IPS DF 6.9 (cell line): ENCODE results near the gene SCAI.

Experiments
- DNase-seq: peaks from one replicate; pipeline ENCODE4 v3.0.0-alpha.2; 2013; ENCODE audit warnings: low read depth, low spot score
- H3K27ac ChIP-seq: one replicate; pipeline ENCODE4 v1.5.1; 2013; ENCODE audit warnings: low read length, control low read depth
- H3K27me3 ChIP-seq: 2 replicates; pipeline ENCODE4 v1.6.1; 2013; ENCODE audit warnings: mild to moderate bottlenecking, low read length; ENCODE audit not compliant: control insufficient read depth, insufficient read depth
- H3K36me3 ChIP-seq: 2 replicates; pipeline ENCODE4 v1.6.1; 2013; ENCODE audit warnings: low read length; ENCODE audit not compliant: control insufficient read depth, insufficient read depth
- H3K4me1 ChIP-seq: 2 replicates; pipeline ENCODE4 v1.6.1; 2013; ENCODE audit warnings: low read length; ENCODE audit not compliant: control insufficient read depth, insufficient read depth
- H3K4me3 ChIP-seq: 2 replicates; pipeline ENCODE4 v1.5.1; 2013; ENCODE audit warnings: mild to moderate bottlenecking, low read length
- H3K9me3 ChIP-seq: 2 replicates; pipeline ENCODE4 v1.6.1; 2013; ENCODE audit warnings: low read length, inconsistent platforms; ENCODE audit not compliant: control insufficient read depth, insufficient read depth
- WGBS: extraction: QIAGEN DNeasy Blood & Tissue Kit; methylation state at CpG from one replicate; pipeline ENCODE4 v1.1.7; 2013; ENCODE audit warnings: mixed read lengths, missing lambda C conversion rate; ENCODE audit not compliant: insufficient read length, insufficient coverage; 5-methylcytosine and 5-hydroxymethylcytosine counted together

SCAI gene

GRCh38 chr9:124950050-124950718, 193.1 kb downstream of the SCAI start:
- Histone ChIP-seq H3K9me3 (no peaks in the 10 kb centered on the region), H3K27ac (no peak overlapping the region), H3K4me3 (no peak overlapping the region), H3K36me3 (no peaks in the 10 kb centered on the region), H3K4me1 (no peaks in the 10 kb centered on the region), H3K27me3 (no peaks in the 10 kb centered on the region)
- no peak for DNase-seq
- no CpG with 5 or more reads among the region's 3 CpGs for WGBS

DNA sequence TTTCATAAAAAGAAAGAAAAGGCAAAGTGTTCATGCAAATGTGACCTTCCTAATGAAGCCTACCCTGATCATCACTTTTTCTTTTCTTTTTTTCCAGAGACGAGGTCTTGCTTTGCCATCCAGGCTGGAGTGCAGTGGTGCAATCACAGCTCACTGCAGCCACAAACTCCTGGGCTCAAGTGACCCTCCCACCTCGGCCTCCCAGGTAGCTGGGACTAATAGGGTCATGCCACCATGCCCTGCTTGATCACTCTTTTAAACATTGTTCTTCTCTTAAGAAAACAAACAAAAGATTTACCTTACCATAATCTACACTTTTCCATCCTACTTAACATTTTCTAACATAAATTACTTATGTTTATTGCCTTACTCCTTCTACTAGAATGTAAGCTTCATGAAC, 193.9 kb downstream of the SCAI start:
- H3K27ac ChIP-seq, result no peak overlapping the region
- no peaks in the 10 kb centered on the region for H3K27me3 ChIP-seq
- no peaks in the 10 kb centered on the region for H3K36me3 ChIP-seq
- no peak for DNase-seq
- H3K9me3 ChIP-seq, result no peaks in the 10 kb centered on the region
- H3K4me3 ChIP-seq, result no peak overlapping the region
- no CpG with 5 or more reads among the region's 2 CpGs for WGBS
- H3K4me1 ChIP-seq, result no peaks in the 10 kb centered on the region

- no peak overlapping the region for H3K27ac ChIP-seq
- no CpG with 5 or more reads among the region's 5 CpGs for WGBS
- DNase-seq, result no peak
- H3K4me1 ChIP-seq, result no peaks in the 10 kb centered on the region
- no peaks in the 10 kb centered on the region for H3K9me3 ChIP-seq
- no peaks in the 10 kb centered on the region for H3K27me3 ChIP-seq
- no peaks in the 10 kb centered on the region for H3K36me3 ChIP-seq
- no peak overlapping the region for H3K4me3 ChIP-seq
These were observed 195.5 kb downstream of the SCAI start for GRCh38 chr9:124947727-124948391.

GRCh38 chr9:124946167-124946566, 197.2 kb downstream of the SCAI start:
- Histone ChIP-seq H3K27me3 (no peaks in the 10 kb centered on the region), H3K36me3 (no peaks in the 10 kb centered on the region), H3K9me3 (no peaks in the 10 kb centered on the region), H3K4me3 (no peak overlapping the region), H3K4me1 (peaks cover 1% of the 10 kb centered on the region; the same call in 1 of the 2 replicates), H3K27ac (no peak overlapping the region)
- DNase-seq, result no peak
- no CpG with 5 or more reads among the region's 1 CpG for WGBS

DNA sequence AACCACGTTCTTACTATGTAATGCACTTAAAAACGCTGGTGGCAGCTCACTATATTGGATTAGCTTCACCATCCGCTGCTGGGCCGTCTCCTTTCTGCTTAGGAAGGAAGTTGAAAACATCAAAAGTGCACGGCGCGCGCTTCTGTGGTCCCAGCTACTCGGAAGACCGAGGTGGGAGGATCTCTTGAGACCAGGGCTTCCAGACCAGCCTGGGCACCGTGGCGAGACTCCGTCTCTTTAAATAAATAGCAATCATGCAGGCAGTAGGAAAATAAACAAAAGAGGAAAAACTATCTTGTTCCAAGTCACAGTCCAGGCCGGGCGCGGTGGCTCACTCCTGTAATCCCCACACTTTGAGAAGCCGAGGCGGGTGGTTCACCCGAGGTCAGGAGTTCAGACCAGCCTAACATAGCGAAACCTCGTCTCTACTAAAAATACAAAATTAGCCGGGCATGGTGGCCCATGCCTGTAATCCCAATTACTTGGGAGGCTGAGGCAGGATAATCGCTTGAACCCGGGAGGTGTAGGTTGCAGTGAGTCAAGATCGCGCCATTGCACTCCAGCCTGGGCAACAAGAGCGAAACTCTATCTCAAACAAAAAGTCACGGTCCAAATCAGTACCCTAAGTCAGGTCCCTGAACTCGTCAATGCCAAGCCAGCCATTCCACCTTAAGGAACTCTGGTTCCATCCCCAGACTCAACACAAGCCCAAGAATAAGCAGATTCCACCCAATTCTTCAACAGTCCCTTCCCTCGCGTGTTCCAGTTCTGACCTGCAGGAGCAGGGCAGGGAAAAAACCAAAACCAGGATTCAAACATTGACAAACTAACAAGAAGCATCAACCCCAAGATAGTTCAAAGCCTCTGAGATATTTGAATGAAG, 201.4 kb downstream of the SCAI start:
- no CpG with 5 or more reads among the region's 31 CpGs for WGBS
- Histone ChIP-seq H3K27me3 (no peaks in the 10 kb centered on the region), H3K4me1 (peaks cover 1% of the 10 kb centered on the region; the same call in 1 of the 2 replicates), H3K27ac (no peak overlapping the region), H3K9me3 (no peaks in the 10 kb centered on the region), H3K36me3 (no peaks in the 10 kb centered on the region), H3K4me3 (peak overlapping the region; percentile 80; the same call in 1 of the 2 replicates)
- no peak for DNase-seq

DNA sequence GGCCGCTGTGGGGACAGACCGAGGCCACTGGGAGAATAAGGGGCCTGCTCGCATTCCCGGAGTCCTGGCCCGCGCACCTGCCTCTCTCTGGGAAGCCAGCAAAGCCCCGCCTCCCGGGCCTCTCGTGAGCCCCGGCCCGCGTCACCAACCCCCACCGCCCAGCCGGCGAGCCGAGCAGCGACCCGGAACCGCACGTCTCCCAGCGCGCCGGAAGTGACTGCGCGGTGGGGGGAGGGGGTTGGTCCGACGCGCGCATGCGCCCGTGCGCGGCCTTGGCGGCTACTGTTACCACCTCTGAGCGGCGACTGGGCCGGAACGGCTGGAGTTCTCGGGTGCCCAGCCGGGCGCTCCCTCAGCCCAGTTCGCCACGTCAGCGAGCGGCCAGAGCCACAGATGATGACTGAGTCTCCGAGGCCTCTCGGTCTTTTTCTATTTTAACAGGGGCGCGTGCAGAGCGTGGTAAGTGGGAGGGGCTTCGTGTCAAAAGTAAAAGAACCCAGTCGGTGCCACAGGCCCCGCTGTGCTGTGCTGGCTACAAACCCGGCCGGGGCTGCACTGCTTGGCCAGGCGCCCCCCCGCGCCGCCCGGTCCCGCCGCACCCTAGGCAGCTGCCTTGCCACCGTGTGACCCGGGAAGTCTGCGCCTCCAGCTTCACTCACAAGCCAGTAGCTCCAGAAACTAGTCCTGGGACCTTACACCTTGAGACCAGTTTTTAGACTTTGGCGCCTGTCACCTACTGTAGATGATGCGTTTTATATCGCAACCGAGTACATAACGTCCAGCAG, 202.2 kb downstream of the SCAI start, which contains the start of gene GOLGA1:
TSS of gene GOLGA1 (minus strand) at position 190 of the 785 bp plus-strand sequence. CDS start 2,372 bp downstream, outside the sequence.
- Histone ChIP-seq H3K27ac (no peak within 1 kb of the TSS), H3K9me3 (no peaks in the 10 kb centered on the region), H3K36me3 (no peaks in the 10 kb centered on the region), H3K4me3 (peak within 1 kb of the TSS; percentile 80), H3K27me3 (no peaks in the 10 kb centered on the region), H3K4me1 (peaks cover 1% of the 10 kb centered on the region; the same call in 1 of the 2 replicates)
- WGBS, result no CpG with 5 or more reads among the region's 70 CpGs
- peak; percentile 88 for DNase-seq

DNA sequence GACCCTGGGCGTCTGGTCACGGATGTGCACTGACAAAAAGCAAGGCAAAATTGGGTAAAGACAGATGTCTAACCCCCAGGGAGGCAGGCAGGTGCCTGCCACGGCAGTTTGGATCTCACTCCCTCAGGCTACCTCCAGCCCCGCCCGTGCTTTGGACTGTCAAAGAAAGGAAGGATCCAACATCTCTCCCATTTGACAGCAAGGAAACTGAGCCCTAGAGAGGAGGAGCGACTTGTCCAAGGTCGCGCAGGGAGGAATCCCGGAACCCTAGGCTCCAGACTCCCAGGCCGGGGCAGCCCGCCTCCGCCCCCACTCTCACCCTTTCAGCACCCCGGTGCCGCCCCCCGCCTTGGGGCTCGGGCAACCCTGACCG, 202.8 kb downstream of the SCAI start:
- H3K27ac ChIP-seq, result no peak overlapping the region
- WGBS, result no CpG with 5 or more reads among the region's 17 CpGs
- DNase-seq, result no peak

DNA sequence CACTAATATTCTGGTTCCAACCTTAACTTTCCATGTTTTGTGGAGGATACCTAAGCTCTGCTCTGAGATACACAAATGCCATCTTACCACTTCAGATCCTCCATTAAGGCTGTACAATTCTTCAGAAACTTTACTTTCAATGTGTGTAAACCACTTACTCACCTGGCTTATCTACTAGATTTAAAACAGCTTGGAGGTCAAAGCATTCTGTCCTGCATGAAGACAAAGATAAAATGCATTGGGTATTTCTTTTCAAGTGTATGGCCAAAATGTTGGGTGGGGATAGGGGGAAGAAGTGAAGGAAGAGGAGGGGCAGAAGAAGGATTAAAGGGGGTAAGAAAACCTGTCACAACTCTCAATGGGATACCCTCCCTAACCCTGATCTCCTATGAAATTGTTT, 203.4 kb downstream of the SCAI start:
- no peak overlapping the region for H3K27ac ChIP-seq
- no peak for DNase-seq

More for the DNA sequence above, 202.8 kb downstream of the SCAI start:
- Histone ChIP-seq H3K27me3 (no peaks in the 10 kb centered on the region), H3K36me3 (no peaks in the 10 kb centered on the region), H3K4me3 (peak overlapping the region; percentile 80; the same call in 1 of the 2 replicates), H3K9me3 (no peaks in the 10 kb centered on the region), H3K4me1 (peaks cover 1% of the 10 kb centered on the region; the same call in 1 of the 2 replicates)

DNA sequence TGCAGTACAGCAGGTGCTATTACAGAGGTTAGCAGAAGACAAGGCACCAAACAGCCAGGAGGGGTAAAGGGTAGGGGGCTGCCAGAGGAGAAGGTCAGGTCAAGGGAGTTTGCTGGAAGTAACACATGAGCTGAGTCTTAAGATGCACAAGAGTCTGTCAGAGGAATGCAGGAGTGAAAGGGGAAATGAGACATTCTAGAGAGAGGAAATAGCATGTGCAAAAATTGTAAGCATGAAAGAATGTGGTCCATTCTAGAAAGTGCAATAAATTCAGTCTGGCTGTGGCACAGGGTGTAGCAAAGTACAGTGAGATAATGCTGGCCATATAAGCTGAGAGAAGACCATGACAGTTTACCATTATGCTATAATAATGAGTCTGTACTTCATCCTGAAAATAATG, 209.0 kb downstream of the SCAI start:
- no peak overlapping the region for H3K4me3 ChIP-seq
- no peak overlapping the region for H3K27ac ChIP-seq
- no peaks in the 10 kb centered on the region for H3K36me3 ChIP-seq

More for the DNA sequence above, 203.4 kb downstream of the SCAI start:
- peak overlapping the region; percentile 80; the same call in 1 of the 2 replicates for H3K4me3 ChIP-seq
- no peaks in the 10 kb centered on the region for H3K36me3 ChIP-seq
- H3K9me3 ChIP-seq, result no peaks in the 10 kb centered on the region
- no peaks in the 10 kb centered on the region for H3K27me3 ChIP-seq
- peaks cover 1% of the 10 kb centered on the region; the same call in 1 of the 2 replicates for H3K4me1 ChIP-seq

GRCh38 chr9:124932333-124932732, 211.0 kb downstream of the SCAI start:
- Histone ChIP-seq H3K9me3 (no peaks in the 10 kb centered on the region), H3K27me3 (no peaks in the 10 kb centered on the region), H3K4me3 (no peak overlapping the region), H3K27ac (no peak overlapping the region), H3K4me1 (no peaks in the 10 kb centered on the region), H3K36me3 (no peaks in the 10 kb centered on the region)
- no peak for DNase-seq
- WGBS, result no CpG with 5 or more reads among the region's 1 CpG

More for the DNA sequence above, 209.0 kb downstream of the SCAI start:
- Histone ChIP-seq H3K4me1 (no peaks in the 10 kb centered on the region), H3K27me3 (no peaks in the 10 kb centered on the region), H3K9me3 (no peaks in the 10 kb centered on the region)
- no peak for DNase-seq
